Activated naive CD4-positive, alpha-beta T cell treated with anti-CD3 and anti-CD28 coated beads, Interleukin-2, amount 50 U/mL, for 16 hours (primary cell): ENCODE measurements around the gene EPHA8.

Experiments used
- DNase-seq: peaks from one replicate; pipeline ENCODE4 v3.0.0-alpha.2; 2020

The EPHA8 gene

DNA sequence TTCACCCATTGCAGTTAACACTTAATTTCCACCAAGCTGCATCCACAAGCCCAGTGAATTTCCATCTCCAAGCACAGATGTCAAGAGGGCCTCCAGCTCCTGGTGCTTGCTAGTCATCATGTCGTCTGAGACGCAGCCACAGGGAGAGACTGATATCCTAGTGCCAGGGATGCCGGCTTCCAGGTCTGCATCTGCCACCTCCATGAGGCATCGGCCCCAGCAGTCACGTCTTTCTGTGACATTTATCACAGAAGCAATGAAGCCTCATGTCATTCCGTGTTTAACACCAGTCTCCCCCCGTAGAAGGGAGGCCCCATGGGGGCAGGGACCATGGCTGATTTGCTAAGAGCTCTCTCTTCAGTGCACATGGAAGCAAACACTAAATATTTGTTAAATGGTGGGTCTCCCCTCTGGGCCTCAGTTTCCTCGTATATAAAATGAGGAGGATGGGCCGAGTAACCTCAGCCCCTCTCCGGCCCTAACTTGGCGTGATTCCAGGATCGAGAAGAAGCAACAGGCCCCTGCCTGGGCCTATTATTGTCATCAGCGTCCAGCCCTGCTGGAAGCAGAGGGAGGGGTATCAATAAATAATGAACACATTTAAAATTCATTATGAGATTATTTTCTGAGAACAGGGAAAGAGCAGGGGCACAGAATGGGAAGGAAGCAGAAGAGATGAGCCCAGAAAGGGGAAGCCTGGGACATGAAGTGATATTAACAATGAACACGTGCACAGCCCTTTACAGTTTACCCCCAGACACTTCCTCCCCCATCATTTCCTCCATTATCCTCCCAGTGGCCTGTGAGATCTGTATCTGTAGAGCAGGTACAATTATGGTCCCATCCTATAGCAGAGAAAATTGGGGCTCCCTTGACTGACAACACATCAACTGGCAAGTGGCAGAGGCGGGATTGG is 88.9 kb downstream of the EPHA8 start:
- no peak for DNase-seq

DNA sequence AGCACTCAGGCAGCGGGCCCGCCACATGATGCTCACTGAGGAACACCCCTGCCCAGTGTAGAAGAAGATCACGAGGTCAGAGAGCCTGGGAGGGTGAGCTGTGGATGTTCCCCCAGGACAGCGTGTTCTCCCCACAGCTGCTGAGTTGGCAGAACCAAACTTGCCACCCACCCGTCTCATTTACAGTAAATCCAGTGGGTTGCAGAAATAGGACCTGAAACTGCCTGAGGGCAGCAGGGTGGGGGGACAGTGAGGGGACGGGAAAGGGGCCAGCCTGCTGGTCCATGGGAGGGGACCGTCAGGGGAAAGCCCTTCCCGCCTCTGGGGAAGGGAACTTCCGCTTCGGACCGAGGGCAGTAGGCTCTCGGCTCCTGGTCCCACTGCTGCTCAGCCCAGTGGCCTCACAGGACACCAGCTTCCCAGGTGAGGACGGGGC is 89.6 kb downstream of the EPHA8 start, which contains the start of gene C1QB:
C1QB (plus strand) TSS at position 356 of the 436 bp plus-strand sequence. CDS start 6,227 bp downstream, outside the sequence.
- DNase-seq = no peak
